ENCODE data around the gene TUBB8B.
"Not testable (repeated sequence)": the region's sequence is repeated elsewhere in the genome, so short reads cannot be mapped to it uniquely, and the experiment has no call there.

The TUBB8B gene

DNA sequence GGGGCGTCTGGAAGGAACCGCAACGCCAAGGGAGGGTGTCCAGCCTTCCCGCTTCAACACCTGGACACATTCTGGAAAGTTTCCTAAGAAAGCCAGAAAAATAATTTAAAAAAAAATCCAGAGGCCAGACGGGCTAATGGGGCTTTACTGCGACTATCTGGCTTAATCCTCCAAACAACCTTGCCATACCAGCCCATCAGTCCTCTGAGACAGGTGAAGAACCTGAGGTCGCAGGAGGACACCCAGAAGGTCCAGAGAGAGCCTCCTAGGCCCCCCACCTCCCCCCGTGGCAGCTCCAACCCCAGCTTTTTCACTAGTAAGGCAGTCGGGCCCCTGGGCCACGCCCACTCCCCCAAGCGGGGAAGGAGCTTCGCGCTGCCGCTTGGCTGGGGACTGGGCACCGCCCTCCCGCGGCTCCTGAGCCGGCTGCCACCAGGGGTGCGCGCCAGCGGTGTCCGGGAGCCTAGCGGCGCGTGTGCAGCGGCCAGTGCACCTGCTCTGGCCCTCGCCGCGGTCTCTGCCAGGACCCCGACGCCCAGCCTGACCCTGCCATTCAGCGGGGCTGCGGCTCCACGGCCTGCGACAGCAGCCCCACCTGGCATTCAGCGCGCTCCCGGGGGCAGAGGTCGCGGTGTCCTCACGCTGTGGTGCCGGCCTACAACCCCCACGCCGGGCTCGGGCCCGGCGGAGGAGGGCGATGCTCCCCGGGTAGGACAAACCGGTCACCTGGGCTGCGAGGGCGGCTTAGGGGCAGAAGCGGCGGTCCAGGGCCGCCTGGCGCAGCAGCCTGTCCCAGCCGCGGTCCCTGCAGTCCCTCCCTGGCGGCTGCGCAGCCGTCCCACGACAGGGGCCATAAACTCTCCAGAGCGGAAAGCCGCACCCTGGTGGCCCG, 37.8 kb downstream of the TUBB8B start:
- not testable (repeated sequence) for DNase-seq

DNA sequence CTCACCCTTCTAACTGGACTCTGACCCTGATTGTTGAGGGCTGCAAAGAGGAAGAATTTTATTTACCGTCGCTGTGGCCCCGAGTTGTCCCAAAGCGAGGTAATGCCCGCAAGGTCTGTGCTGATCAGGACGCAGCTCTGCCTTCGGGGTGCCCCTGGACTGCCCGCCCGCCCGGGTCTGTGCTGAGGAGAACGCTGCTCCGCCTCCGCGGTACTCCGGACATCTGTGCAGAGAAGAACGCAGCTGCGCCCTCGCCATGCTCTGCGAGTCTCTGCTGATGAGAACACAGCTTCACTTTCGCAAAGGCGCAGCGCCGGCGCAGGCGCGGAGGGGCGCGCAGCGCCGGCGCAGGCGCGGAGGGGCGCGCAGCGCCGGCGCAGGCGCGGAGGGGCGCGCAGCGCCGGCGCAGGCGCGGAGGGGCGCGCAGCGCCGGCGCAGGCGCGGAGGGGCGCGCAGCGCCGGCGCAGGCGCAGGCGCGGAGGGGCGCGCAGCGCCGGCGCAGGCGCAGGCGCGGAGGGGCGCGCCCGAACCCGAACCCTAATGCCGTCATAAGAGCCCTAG, 38.7 kb downstream of the TUBB8B start:
- DNase-seq: not testable (repeated sequence)

DNA sequence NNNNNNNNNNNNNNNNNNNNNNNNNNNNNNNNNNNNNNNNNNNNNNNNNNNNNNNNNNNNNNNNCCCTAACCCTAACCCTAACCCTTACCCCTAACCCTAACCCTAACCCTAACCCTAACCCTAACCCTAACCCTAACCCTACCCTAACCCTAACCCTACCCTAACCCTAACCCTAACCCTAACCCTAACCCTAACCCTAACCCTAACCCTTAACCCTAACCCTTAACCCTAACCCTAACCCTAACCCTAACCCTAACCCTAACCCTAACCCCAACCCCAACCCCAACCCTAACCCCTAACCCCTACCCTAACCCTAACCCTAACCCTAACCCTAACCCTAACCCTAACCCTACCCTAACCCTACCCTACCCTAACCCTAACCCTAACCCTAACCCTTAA, 39.5 kb downstream of the TUBB8B start:
- not testable (repeated sequence) for DNase-seq
